GM12864 (cell line): ENCODE data around the gene OCRL.
"Not testable (repeated sequence)": the region's sequence is repeated elsewhere in the genome, so short reads cannot be mapped to it uniquely, and the experiment has no call there.

Experiments
- DNase-seq: peaks from one replicate; pipeline ENCODE4 v3.0.0-alpha.2; 2011; ENCODE audit warnings: low read depth
- H3K4me3 ChIP-seq: 2 replicates; pipeline ENCODE4 v1.5.1; 2011; ENCODE audit warnings: mild to moderate bottlenecking, low read depth, low read length, control low read depth
- CTCF ChIP-seq: IDR thresholded peaks from 2 replicates; pipeline ENCODE4 v1.5.1; 2011; ENCODE audit warnings: low read depth, mild to moderate bottlenecking, moderate library complexity, low read length, control low read depth, inconsistent platforms; ENCODE audit errors: missing control alignments

Gene OCRL

DNA sequence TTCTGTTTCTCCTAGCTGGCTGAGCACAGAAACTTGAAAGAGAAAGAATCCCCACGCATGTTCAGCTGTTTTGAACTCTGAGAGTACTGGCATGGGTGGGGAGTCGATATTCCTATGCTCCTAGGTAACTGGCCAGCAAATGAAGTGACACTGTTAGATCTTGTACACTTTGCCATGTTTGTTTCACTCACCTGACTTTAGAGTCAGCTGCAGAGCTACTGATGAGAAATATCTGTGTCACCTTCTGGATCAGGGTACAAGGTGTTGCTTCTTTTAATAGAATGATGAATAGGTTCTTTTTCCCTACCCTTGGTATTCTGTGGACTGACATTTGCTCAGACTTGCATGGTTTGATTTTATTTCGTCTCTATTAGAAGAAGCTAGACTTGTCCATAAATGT, 28.3 kb downstream of the OCRL start:
- no peak for TF ChIP-seq CTCF

DNA sequence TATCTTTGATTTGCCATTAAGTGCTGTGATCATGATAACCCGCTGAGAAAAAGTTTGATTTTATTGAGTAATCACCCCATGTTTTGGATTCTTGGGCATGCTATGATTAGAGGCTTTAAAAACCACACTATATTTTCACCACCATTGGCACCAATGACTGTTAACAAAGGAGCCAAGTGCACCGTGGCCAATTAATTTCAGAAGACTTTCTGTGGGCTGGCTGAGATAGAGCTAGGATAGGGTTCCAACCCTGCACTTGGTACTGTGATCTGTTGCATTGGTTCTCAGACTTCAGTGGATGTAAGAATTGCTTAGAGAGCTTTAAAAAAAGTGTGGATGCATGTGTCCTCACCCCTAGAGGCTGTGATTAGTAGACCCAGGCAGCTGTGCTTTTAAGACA, 32.4 kb downstream of the OCRL start:
- TF ChIP-seq CTCF, result no peak
- no peak overlapping the region for H3K4me3 ChIP-seq
- no peak for DNase-seq

More for the DNA sequence above, 28.3 kb downstream of the OCRL start:
- DNase-seq, result no peak
- H3K4me3 ChIP-seq, result no peak overlapping the region

DNA sequence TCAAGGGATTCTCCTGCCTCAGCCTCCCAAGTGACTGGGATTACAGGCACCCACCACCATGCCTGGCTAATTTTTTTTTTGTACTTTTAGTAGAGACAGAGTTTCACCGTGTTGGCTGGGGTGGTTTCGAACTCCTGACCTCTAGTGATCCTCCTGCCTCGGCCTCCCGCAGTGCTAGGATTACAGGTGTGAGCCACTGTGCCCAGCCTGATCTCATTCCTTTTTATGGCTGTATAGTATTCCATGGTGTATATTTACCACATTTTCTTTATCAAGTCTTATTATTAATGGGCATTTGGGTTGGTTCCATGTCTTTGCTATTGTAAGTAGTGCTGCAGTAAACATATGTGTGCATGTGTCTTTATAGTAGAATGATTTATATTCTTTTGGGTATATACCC, 33.6 kb downstream of the OCRL start:
- not testable (repeated sequence) for H3K4me3 ChIP-seq

GRCh38 chrX:129574214-129574613, 34.2 kb downstream of the OCRL start:
- H3K4me3 ChIP-seq, result no peak overlapping the region
- DNase-seq, result no peak
- no peak for TF ChIP-seq CTCF

More for the DNA sequence above, 33.6 kb downstream of the OCRL start:
- not testable (repeated sequence) for DNase-seq

- DNase-seq, result no peak
- TF ChIP-seq CTCF, result no peak
- H3K4me3 ChIP-seq, result no peak overlapping the region
These were observed 36.5 kb downstream of the OCRL start for GRCh38 chrX:129576539-129576938.

DNA sequence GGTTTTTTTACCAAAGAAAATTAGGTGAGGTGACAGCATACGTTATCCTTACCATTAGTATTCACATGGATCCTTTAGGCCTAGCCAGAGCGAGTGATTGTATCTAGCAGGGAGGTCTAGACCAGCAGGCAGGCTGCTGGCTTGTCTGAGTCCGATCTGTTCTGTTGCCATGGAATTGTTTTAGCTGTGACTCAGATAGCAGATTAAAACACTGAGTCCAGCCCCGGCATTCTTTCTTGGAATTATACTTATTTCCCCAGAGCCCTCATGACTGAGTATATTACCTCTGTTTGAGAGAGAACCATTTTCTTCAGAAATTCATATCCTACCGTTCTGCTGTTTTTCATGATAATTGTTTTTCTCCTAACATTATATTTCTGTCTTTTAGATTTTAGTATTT, 37.4 kb downstream of the OCRL start:
- DNase-seq, result no peak
- no peak overlapping the region for H3K4me3 ChIP-seq
- no peak for TF ChIP-seq CTCF

GRCh38 chrX:129577877-129578276, 37.8 kb downstream of the OCRL start:
- H3K4me3 ChIP-seq, result no peak overlapping the region
- no peak for TF ChIP-seq CTCF
- DNase-seq, result no peak

DNA sequence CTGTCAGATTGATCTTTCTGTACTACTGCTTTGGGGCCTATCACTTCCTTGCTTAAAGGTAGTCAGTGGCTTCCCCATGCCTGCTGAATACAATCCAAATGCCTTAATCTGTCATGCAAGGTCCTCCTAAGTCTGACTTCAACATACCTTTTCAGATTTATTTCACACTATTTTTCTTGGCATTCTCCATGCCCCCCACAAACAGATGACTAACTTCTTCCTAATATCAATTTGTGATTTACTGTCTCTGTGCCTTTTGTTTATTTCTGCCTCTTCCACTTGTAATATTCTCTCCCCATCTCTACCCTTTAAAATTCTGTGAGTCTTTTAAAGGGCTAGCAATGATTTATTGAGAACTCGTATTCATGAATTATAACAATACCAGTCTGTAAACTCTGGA, 41.8 kb downstream of the OCRL start:
- TF ChIP-seq CTCF, result no peak
- no peak overlapping the region for H3K4me3 ChIP-seq
- DNase-seq, result no peak
